Caco-2 (cell line): ENCODE results near the gene FAM110A. TPM values are rescaled to one million over a fixed set of nuclear protein-coding genes. Genes with fewer than 3 reads are reported as not detected.
A peak's percentile ranks its signal among the peaks of the same experiment; 100 is the strongest.

Source experiments
- BruUV-seq: library from RNA; stranded (reverse); fragments of 400-500 nt; replicated peaks from 2 replicates; lab custom pipeline; 2021; lab: Mats Ljungman, UMichigan
- CTCF ChIA-PET: fragments of 300-600 bp; sonication (Branson Sonifier 250); formaldehyde crosslinking; loops from one replicate; lab custom pipeline; 2022; ENCODE audit warnings: antibody characterized with exemption; lab: Charles Lee
- POLR2A ChIA-PET: fragments of 300-600 bp; sonication (Branson Sonifier 250); formaldehyde crosslinking; loops from one replicate; lab custom pipeline; 2022; ENCODE audit warnings: antibody characterized with exemption; lab: Charles Lee
- DNase-seq, 2 experiments: peaks; one replicate each; pipeline versions ENCODE4 v3.0.0 to v3.0.0-alpha.2; 2020 to 2022
- H3K27me3 ChIP-seq: replicated peaks from 2 replicates; pipeline ENCODE4 v1.6.0; 2011; ENCODE audit warnings: low read length; ENCODE audit not compliant: control insufficient read depth, insufficient read depth
- H3K36me3 ChIP-seq: 2 replicates; pipeline ENCODE4 v1.5.1; 2011; ENCODE audit warnings: low read length; ENCODE audit not compliant: control insufficient read depth, insufficient read depth
- H3K4me1 ChIP-seq: fragments of 250-450 bp; sonication (Bioruptor Pico); 2 replicates; pipeline ENCODE4 v1.5.1; 2020; ENCODE audit warnings: mild to moderate bottlenecking
- H3K4me3 ChIP-seq: 2 replicates; pipeline ENCODE4 v1.5.1; 2011; ENCODE audit warnings: low read depth, mild to moderate bottlenecking, control low read depth, low read length
- H3K9me3 ChIP-seq: fragments of 250-450 bp; sonication (Bioruptor Pico); 2 replicates; pipeline ENCODE4 v1.5.1; 2020; ENCODE audit warnings: mild to moderate bottlenecking, moderate library complexity
- H3K27ac Mint-ChIP-seq: one replicate; pipeline ENCODE4 v1.8.0; 2022; ENCODE audit warnings: mixed read lengths; ENCODE audit not compliant: unreplicated experiment
- H3K27me3 Mint-ChIP-seq: one replicate; pipeline ENCODE4 v1.8.0; 2022; ENCODE audit warnings: mixed read lengths; ENCODE audit not compliant: insufficient read depth, unreplicated experiment
- H3K36me3 Mint-ChIP-seq: one replicate; pipeline ENCODE4 v1.8.0; 2022; ENCODE audit warnings: mild to moderate bottlenecking, mixed read lengths; ENCODE audit not compliant: insufficient read depth, unreplicated experiment
- H3K4me1 Mint-ChIP-seq: one replicate; pipeline ENCODE4 v1.8.0; 2022; ENCODE audit warnings: low read depth, mixed read lengths; ENCODE audit not compliant: unreplicated experiment
- H3K4me3 Mint-ChIP-seq: one replicate; pipeline ENCODE4 v1.8.0; 2022; ENCODE audit warnings: mild to moderate bottlenecking, moderate library complexity, mixed read lengths; ENCODE audit not compliant: unreplicated experiment
- H3K9me3 Mint-ChIP-seq: one replicate; pipeline ENCODE4 v1.8.0; 2022; ENCODE audit warnings: mixed read lengths; ENCODE audit not compliant: unreplicated experiment
- CTCF ChIP-seq, 2 experiments: fragments of 200-600 bp in 1 of 2; IDR thresholded peaks; 1 replicate in 1 of 2; 2 replicates in 1 of 2; pipeline versions ENCODE4 v1.5.1 to v1.8.0; 2011 to 2022; ENCODE audit warnings: antibody characterized with exemption in 1 of 2, control low read depth in 1 of 2, inconsistent platforms in 1 of 2, low read depth in 1 of 2, low read length in 1 of 2, mild to moderate bottlenecking in 1 of 2, moderate library complexity in 1 of 2; ENCODE audit not compliant: insufficient read depth in 1 of 2, severe bottlenecking in 1 of 2, unreplicated experiment in 1 of 2
- intact Hi-C: fragments of 100-400 bp; cut with micrococcal nuclease; formaldehyde crosslinking; loops from one replicate; pipeline ENCODE4 v1.10.0; 2022; ENCODE audit not compliant: unreplicated experiment
- total RNA-seq: library from RNA; stranded (reverse); gene quantifications from 2 replicates; pipeline ENCODE4 v1.2.3, GENCODE V29; 2022

The FAM110A gene
- total RNA-seq, 1 experiment from 2014 or later: 18.4 TPM

GRCh38 chr20:878511-879307 is 45.2 kb downstream of the FAM110A start:
- intact Hi-C loops: loop anchor here (10.0 kb wide), 1 partner anchor 76 kb away; no protein-coding TSS in a partner anchor
- H3K4me1 Mint-ChIP-seq: no peaks in the 10 kb centered on the region

GRCh38 chr20:879626-880025 is 46.1 kb downstream of the FAM110A start:
- intact Hi-C loops: loop anchor here (10.0 kb wide), 1 partner anchor 75 kb away; no protein-coding TSS in a partner anchor
- no TSS peak for BruUV-seq
- Histone ChIP-seq H3K9me3 (no peaks in the 10 kb centered on the region), H3K27me3 (no peaks in the 10 kb centered on the region), H3K36me3 (no peaks in the 10 kb centered on the region), H3K4me3 (no peak overlapping the region), H3K4me1 (no peaks in the 10 kb centered on the region)
- Mint-ChIP-seq H3K36me3 (no peaks in the 10 kb centered on the region), H3K27me3 (peaks cover 3% of the 10 kb centered on the region), H3K9me3 (no peaks in the 10 kb centered on the region), H3K4me3 (no peak overlapping the region), H3K27ac (no peak overlapping the region), H3K4me1 (no peaks in the 10 kb centered on the region)
- no peak for DNase-seq
- ChIA-PET POLR2A (no interaction called here), CTCF (interaction anchor here (0.6 kb wide), 1 partner anchor 47 kb away, joined by 5 read pairs; no protein-coding TSS in a partner anchor)
- TF ChIP-seq CTCF (IDR thresholded peaks at IDR 0.05; ENCODE audit: insufficient read depth in 1 of 2, low read depth in 1 of 2, low read length in 1 of 2, severe bottlenecking in 1 of 2, unreplicated experiment in 1 of 2): no peak

More at GRCh38 chr20:878511-879307, 45.2 kb downstream of the FAM110A start:
- Histone ChIP-seq H3K9me3 (no peaks in the 10 kb centered on the region), H3K4me1 (no peaks in the 10 kb centered on the region), H3K4me3 (no peak overlapping the region), H3K36me3 (no peaks in the 10 kb centered on the region), H3K27me3 (no peaks in the 10 kb centered on the region)
- POLR2A ChIA-PET: no interaction called here
- no TSS peak for BruUV-seq
- H3K27ac Mint-ChIP-seq: no peak overlapping the region
- no peaks in the 10 kb centered on the region for H3K9me3 Mint-ChIP-seq
- H3K4me3 Mint-ChIP-seq: no peak overlapping the region
- peaks cover 3% of the 10 kb centered on the region for H3K27me3 Mint-ChIP-seq
- CTCF ChIA-PET: interaction anchor here (0.6 kb wide), 1 partner anchor 46 kb away, joined by 5 read pairs; no protein-coding TSS in a partner anchor
- H3K36me3 Mint-ChIP-seq: no peaks in the 10 kb centered on the region
- no peak for TF ChIP-seq CTCF (IDR thresholded peaks at IDR 0.05; ENCODE audit: insufficient read depth in 1 of 2, low read depth in 1 of 2, low read length in 1 of 2, severe bottlenecking in 1 of 2, unreplicated experiment in 1 of 2)
- peak; percentile 50 to 79 for DNase-seq

GRCh38 chr20:881051-881782 is 47.7 kb downstream of the FAM110A start:
- DNase-seq: no peak
- Mint-ChIP-seq H3K27ac (no peak overlapping the region), H3K4me1 (no peaks in the 10 kb centered on the region), H3K9me3 (no peaks in the 10 kb centered on the region), H3K36me3 (no peaks in the 10 kb centered on the region), H3K4me3 (no peak overlapping the region), H3K27me3 (peaks cover 6% of the 10 kb centered on the region)
- CTCF ChIA-PET: no interaction called here
- H3K4me1 ChIP-seq: no peaks in the 10 kb centered on the region
- no peak overlapping the region for H3K4me3 ChIP-seq
- POLR2A ChIA-PET: no interaction called here
- intact Hi-C loops: no loop called here
- H3K27me3 ChIP-seq: no peaks in the 10 kb centered on the region
- no peak for TF ChIP-seq CTCF (IDR thresholded peaks at IDR 0.05; ENCODE audit: insufficient read depth in 1 of 2, low read depth in 1 of 2, low read length in 1 of 2, severe bottlenecking in 1 of 2, unreplicated experiment in 1 of 2)
- BruUV-seq: no TSS peak
- no peaks in the 10 kb centered on the region for H3K9me3 ChIP-seq
- H3K36me3 ChIP-seq: no peaks in the 10 kb centered on the region
